Stimulated activated naive CD4-positive, alpha-beta T cell (primary cell): ENCODE data around the gene GSDME.

Experiments used
- DNase-seq, 6 experiments: peaks; one replicate each; lab custom pipeline; 2025; lab: John Stamatoyannopoulos, UW

Gene GSDME

DNA sequence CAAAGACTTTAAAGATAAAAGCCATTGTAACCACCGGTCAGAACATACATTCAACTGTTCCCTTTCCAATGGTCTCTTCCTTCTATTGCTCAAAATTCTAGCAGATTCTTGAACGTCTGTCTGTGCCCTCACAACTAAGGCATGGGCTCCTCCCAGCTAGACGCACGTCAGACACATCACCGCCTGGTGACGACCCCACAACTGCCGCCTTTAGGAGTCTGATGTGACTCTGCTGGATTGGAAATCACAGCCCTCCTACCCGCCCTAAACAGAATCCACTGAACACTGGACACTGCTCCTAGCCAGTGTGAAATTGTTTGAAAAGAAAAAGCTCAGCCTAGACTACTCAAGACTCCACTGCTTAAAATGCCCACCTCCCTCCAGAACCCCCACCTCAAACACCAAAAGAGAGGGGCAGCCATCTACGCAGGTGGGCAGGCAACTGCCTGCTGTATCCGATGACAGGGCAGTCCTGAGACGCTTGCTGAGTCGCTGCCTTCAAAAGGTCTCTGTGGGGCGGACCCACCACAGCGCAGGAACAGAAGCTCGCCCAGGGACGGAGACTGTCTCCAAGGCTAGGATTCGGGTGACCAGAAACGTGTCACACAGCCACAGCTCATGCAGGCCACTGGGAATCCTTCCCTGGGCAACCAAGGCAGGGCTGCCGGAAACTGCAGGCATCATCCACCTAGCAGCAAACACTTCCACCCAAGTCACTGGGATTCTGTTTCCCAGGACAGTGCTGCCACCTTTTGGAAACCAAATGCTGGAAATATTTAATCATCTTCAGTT is 34.7 kb downstream of the GSDME start:
- no peak for DNase-seq

DNA sequence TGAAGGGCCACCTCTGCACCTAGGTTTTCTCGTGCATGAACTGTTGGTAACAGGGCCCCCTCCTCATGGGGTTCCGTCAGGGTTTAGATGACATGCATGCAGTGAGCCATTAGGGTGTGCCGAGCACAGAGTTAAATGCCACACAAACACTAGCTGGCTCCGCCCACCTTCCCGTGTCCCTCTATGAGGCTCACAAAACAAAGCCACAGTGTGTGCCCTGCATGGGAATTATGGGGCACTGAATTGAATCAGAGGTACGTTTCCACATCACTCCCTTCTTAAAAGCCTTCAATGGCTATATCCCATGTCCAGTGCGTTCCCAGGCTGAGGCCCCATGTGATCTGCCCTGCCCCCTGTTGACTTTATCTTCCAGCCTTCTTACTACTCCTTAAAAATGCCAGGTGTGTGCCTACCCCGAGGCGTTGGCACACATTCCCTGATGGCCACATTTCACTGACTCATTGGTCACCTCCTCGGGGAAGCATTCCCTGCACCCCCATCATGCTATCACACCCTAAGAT is 35.7 kb downstream of the GSDME start:
- DNase-seq: no peak

DNA sequence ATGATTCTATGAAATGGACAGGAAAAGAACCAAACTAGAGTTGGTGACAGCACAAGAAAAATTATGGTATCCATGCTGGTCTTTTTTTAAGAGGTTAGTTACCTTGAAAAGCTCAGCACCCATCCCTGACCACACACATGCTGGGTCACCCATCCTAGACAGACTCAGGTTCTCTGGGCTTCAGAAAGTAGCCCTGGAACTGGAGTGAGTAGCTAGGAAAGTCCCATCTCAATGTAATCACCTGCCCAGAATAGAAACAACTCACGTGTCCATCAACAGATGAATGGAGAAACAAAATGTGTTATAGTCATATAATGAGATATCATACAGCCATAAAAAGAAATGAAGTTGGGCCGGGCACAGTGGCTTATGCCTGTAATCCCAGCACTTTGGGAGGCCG is 37.0 kb downstream of the GSDME start:
- DNase-seq: no peak

DNA sequence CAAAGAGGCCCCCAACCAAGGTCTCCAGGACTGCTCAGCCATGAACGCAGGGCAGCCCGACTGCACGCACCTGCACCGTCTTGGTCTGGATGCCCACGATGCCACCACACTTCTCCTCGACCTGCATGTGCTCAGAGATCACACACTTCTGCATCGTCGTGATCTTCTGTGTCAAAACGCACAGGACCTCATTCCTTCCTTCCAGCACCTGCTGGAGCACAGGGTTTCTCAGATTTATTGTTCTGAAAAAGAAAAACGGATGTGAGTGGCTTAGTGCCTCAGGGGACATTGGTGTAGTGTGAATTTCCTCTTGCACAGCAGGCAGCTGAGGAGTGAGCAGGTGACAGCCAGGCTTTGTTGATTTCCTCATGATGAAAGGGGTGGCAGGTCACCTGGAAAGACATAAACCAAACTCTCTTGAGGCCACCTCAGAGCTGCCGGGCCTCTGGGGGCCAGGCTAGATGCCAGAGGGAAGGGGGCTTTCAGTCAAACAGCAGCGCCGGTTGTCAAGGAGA is 38.2 kb downstream of the GSDME start:
- no peak for DNase-seq

DNA sequence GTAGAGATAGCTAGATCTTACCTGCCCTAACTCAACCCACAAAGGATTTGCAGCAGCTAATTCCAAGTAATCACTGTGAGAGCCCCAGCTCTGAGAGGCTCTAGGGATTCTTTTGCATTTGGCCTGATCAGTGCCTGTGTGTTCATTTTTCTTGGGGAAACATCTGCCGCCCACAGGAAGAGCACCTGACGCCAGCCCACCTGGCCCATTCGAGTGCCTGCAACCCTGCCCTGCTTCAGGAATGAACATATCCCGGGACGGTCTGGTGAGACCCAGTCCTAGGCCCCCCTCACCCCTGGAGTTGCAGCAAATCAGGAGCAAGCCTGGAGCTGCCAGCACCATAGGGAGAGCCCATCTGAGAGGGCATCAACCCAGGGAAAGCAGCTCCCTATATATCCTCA is 38.8 kb downstream of the GSDME start:
- DNase-seq: no peak

DNA sequence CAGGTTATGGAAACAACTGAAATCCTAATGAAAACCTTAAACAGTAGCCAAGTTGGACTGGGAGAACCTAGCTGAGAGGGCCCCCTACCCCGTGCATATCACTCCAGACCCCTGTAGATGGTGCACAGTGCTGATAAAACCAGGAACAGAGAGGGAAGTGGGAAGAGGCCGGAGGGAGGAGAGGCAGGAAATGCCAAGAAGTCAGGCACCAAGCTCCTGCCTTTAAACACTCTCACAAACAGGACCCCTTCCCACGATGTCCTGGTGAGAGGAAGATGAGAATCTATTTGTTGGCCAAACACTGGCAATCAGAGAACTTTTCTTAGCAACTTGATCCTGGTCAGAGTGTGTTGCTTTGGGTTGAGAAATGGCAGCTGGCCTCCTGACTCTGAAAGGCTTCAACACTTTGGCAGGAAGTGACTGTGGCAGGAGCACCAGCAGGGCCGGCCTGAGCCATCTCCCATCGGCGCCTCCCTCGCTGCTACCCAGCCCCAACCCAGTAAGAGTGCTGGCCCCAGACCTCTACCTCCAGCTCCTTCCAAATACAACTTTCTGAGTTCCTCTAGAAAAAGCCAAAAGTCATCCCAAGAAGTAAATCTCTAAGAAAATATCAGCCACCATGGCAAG is 39.5 kb downstream of the GSDME start:
- no peak for DNase-seq

DNA sequence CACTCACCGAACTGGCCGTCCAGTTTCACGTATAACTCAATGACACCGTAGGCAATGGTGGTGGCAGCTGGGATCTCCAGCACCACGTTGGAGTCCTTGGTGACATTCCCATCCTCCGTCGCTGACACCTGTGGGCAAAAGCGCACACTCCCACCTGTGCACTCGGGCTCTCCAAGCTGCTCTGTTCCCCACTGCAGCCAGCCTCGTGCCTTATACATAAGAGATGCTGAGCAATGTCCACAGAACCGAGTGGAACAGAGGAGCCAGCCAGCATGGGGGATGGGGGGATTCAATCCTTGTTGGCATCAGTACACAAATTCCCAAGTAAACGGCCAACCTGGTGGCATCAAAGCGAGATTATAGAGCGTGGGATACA is 40.0 kb downstream of the GSDME start:
- DNase-seq: no peak

DNA sequence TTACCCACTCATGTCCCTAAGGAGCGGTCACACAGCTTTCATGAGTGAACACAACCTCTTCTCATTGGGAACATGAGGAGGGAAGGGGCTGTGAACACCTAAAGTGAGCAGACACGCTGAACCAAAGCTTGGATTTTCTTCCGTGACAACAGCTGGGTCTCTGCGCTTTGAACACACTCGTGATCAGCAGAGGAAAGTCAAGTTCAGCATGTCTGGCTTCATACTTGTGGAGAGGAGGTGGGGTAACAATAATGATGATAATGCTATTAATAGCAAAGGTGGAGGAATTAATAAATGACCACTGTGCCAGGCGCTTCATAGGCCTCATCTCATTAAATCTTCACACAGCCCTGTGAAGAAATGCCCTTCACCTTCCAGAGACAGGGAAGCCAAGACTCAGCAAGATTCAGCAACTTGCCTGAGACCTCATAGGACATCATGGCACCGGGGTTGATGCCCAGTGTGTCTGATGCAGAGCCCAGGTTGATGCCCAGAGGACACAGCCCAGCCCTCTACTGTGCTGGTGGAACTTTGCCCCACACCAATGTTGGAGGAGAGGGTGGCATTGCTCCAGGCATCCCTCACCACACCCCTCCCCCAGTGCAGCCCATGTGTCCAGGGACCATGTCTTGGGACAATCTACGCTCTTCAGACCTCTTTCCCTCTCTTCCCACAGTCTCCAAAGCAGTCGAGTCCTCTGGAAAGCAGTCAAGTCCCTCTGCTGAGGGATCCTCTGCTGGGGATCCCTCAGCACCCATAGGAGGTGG is 40.6 kb downstream of the GSDME start:
- no peak for DNase-seq

DNA sequence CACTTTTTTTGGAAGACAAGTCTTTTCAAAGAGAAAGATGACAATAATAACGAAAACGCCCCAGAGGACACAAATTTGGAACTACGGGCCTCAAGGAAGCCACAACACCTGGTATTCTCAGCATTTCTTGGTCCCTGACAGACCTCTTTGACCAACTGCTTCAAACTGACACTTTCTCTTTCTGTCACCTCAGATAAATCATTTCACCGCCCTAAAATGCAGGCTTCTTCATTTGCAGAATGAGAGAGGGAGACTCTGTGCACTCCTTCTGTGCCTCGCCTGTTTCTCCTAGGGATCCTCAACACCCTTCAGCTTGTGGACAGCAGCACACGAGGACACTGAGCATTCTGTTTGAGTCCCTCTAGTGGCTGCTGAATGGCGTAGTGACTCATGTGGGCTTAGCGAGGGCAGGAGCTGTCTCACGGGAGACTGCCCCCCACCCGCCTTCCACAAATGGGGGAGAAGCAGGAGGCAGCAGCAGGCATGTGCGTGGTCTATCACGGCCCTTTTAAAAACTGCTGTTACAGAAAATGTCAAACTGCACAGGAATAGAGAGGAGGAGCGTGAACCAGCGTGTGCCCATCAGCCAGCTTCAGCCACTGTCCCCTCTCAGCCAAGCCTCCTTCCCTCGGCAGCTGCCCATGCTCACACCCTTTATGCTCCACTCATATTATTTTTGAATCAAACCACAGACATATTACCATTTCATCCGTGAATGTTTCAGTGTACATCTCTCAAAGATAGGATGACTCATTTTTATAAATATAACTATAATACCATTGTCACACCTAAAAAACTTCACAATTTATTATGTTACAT is 41.4 kb downstream of the GSDME start:
- no peak for DNase-seq

DNA sequence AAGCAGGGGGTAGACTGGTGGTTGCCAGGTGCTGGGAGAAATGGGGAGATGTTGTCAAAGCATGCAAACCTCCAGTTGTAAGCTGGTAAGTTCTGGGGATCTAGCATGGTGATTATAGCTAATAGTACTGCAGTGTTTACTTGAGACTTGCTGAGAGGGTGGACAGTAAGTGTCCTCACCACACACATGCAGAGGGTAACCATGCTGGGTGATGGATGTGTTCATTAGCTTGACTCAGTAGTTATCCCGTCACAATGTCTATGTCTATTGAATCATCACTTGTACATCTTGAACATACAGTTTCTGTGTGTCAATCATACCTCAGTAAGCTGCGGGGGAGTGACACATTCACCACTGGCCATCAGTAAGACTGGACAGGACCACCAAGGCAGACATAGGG is 42.1 kb downstream of the GSDME start:
- DNase-seq: no peak

DNA sequence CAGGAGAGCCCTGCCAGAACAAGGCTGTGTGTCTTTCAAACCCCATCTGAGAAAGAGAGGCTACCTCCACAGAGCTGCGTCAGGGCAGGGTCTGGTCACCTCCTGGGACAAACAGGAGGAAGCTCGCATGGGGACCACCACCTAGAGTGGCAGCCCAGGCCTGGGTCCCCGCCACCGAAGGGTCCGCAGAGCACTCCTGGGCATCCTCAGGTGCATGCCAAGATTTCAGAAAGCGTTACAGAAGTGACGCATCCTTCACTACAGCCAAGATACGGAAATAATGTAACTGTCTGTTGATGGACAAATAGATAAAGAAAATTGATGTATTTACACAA is 42.6 kb downstream of the GSDME start:
- DNase-seq: no peak

DNA sequence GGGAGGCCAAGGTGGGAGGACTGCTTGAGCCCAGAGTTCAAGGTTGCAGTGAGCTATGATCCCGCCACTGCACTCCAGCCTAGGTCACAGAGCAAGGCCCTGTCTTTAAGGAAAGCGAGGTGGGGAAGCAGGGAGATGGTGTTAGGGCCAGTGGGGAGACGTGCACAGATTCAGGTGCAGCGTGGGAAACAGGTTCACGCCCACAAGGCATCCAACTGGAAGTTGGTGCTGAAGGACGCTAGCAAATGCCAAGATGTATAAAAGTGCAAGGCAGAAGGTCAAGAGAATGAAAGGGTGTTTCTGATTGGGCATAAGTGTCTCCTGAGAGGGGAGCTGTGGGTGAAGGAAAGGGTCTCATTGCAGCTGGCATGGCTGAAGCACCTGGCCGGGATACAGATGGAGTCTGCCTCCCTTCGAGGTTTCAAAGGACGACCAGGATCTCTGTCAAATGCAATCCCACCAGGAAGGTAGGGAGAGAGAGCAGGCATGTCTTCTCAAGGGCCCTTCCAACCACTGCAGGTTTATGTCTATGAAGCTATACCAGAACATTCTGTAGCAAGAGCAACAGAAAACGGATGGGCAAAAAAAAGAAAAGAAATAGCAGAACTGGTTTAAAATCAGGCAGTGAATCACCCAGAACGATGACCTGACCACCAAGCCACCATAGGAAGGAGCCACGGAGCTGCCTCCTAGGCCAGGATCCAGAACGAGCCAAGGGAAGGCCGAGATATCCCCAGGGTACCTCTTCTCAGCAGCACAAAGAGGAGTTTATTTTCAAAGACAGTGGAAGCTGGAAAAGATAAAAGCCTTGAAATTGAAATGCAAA is 43.2 kb downstream of the GSDME start:
- no peak for DNase-seq

DNA sequence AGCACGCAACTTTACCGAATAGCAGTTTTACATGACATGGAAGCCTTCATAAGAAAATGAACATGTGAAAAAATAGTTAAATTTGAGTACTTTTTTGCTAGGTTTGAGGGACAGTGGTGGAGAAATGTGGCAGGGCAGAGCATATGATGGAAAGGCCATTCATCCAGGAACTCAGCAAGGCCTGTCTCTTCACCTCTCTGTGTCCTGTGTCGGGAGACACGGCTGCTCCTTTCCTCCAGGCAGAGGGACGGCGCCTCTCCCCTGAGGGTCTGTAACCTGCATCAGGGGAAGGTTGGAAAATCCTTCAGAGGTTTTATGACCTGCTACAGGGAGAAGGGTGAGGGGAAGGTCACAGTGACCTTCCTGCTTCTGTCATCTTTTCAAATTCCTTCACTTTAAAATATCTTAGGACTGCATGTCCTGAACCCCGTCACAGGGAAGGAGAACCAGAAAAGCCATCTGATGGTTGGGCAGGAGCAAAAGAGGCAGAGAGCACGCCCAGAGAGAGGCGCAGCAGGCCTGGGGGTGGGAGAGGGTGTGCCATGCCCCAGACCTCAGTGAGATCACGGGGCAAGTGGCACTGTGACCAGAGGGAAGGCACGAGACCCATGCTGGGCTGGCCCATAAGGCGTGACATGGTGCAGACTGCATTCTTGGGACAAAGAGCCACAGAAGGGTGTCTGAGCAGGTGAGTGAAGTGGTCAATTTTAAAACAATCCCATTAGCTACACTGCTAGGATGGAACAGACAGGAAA is 44.0 kb downstream of the GSDME start:
- DNase-seq: no peak

DNA sequence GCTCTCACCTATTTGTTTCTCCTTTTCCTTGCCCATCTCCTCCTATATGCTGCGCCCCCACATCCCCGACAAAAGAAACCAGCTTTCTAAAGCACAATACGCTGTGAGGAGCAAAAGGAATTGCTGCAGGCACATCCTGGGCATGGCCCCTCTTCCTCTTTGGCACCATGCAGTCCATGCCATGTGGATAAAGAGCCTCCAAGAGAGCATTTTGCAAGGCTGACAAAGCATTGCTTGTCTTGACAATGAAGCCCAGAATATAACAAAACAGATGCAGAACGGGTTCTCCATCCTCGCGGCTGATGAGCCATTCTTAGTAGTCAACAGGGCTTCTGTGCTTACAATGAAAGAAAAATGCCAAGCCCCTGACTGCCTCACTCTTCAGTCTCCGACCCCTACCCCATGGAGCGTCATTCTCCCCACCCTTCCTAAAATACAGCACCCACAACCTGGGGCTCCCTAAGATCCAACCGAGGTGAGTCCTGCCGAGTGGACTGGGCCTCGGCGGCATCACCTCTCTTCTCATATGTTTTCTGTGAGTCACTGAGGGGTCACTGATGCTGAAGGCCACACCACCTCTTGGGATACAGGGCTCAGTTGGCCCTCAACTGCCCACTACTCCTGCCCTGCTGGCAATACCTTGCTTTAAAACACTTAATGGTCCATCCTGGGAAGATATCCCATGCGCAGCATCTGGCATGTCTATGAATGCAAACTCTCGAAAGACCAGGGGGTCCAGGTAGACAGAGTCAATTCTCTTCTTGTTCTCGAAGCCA is 47.5 kb downstream of the GSDME start:
- DNase-seq: no peak

DNA sequence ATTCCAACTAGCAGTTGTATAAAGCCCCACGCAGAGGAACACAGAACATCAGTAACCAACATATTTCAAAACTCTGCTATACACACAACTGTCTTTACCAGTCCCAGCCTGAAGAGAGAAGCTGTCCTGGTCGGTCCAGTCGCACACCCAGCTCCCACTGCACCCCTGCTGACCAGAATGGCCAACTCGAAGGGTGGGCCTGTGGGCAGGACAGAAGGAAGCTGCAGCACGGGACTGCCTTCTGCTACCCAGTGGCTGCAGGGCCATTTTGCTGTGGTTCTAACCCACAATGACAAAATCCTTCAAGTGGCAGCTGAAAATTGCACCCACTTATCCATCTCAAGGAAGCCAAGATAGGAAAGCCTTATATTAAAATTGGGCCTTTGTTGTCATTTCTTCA is 48.2 kb downstream of the GSDME start:
- DNase-seq: no peak

DNA sequence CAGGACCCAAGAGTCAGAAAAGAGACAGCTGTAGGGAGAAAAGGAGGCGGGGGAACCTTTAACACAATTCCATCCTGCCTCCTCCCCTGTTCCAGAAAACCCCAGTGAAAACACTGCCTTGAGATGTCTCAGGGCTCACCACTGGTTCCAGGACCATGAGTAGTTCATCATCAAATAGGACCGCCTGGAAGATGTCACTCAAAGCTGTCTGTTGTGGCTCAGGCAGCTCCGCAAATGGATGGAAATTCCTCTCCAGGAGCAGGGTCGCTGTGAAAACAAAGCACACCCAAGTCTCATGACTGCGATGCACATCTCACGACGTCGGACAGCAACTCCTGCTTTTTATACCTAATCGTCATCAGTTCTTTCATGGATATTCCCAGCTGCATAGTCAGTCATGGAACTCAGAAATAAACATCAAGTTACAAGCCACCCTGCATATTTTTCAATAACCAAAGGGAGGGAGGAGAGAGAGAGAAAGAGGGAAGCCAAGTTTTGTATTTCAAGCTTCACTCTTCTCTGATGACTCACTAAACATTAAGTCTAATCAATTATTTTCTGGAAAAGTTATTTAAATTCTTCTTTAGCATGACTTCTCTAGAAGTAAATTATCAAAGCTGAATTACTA is 49.2 kb downstream of the GSDME start:
- DNase-seq: no peak

DNA sequence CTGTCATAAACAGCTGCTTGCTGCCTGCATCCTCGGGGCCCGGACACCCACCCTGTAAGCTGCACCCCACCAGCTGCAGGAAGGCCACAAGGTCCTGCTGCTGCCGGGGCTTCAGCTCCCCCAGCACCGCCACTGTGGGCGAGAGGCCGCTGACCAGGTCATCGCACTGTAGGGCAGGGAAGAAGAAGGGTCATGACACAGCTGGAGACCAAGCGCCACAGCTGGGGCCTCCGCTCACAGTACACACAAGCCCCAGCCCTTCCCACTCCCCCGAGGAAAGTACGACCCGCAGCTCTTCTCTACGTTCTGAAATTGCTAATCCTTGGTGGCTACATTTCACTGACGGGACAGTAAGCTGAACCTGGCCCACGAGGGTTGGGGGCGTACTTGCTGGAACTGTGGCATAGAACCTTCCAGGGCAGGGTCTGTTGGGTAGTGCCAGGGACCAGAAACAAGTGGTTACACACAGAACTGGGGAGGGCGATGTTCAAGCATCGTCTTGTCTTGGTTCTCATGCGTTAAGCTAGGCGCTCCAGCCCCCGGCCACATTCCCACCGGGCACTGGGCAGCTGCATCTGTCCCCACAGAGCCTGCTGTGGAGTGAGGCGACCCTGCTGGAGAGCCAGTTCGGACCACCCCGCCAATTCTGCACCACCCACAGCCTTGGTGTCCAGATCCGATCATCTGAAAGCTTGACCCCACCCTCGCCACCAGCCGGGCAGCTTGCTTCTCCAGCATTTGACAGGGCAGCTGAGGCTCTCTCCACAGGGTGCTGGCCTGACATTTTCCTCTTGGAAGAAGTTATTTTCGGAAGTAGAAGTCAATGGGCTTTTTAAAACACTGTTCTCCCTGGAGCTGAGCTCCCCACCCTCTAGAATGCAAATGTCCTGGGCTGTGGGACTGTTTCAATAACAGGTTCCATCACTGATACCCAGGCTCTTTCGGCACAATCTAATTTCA is 50.8 kb downstream of the GSDME start:
- DNase-seq: no peak

DNA sequence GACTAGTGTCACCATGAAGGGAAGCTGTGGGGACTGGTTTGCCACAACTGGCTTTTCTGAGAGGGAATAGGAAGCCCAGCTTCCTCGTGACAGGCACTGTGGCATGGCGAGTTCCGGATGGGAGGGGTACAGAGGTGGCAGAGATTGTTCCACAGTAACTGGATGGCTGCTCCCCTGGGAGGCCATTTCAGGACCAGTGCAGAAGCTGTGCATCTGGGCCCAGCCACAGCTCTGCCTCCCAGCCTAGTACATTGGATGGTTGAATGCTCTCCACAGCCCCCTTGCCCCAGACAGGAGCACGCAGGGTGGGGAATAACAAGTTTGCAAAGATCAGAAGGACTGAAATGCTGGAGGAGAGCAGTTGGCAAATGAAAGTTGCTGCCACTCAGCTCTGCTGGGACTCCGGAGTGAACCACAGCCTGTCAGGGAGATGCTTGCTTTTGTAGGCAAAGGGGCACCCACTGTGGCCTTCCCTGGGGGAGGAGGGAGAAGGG is 51.8 kb downstream of the GSDME start:
- no peak for DNase-seq
